Fibroblast of lung (primary cell): ENCODE data around the gene MCF2L2. TPM values are rescaled to one million over a fixed set of nuclear protein-coding genes. Genes with fewer than 3 reads are reported as not detected.

Experiments
- DNase-seq, 2 donors: peaks; one replicate each; pipeline versions ENCODE4 v3.0.0 to v3.0.0-alpha.2; 2010; ENCODE audit warnings: low read depth in 2 of 2
- H2AFZ ChIP-seq: 2 replicates; pipeline ENCODE4 v1.5.1; 2012; ENCODE audit warnings: low read length, control low read depth, inconsistent platforms
- H3K27ac ChIP-seq: 2 replicates; pipeline ENCODE4 v1.5.1; 2011; ENCODE audit warnings: low read length, control low read depth; ENCODE audit not compliant: insufficient read depth
- H3K27me3 ChIP-seq: 2 replicates; pipeline ENCODE4 v1.5.1; 2011; ENCODE audit warnings: mild to moderate bottlenecking, low read length; ENCODE audit not compliant: control insufficient read depth, insufficient read depth
- H3K36me3 ChIP-seq: 2 replicates; pipeline ENCODE4 v1.5.1; 2011; ENCODE audit warnings: low read length; ENCODE audit not compliant: control insufficient read depth, insufficient read depth
- H3K4me1 ChIP-seq: 2 replicates; pipeline ENCODE4 v1.5.1; 2011; ENCODE audit warnings: low read length; ENCODE audit not compliant: control insufficient read depth, insufficient read depth; ENCODE audit errors: extremely low read depth
- H3K4me2 ChIP-seq: 2 replicates; pipeline ENCODE4 v1.5.1; 2011; ENCODE audit warnings: low read length, control low read depth; ENCODE audit not compliant: insufficient read depth; ENCODE audit errors: extremely low read depth
- H3K4me3 ChIP-seq, 4 experiments: fragments of 200-600 bp in 1 of 4; sonication (generic) in 1 of 4; replicated peaks in 1 of 4; 2 replicates each; pipeline ENCODE4 v1.5.1; 2011 to 2016; ENCODE audit warnings: low read length in 4 of 4, low read depth in 3 of 4, mild to moderate bottlenecking in 3 of 4, control low read depth in 2 of 4, inconsistent platforms in 1 of 4, mixed read lengths in 1 of 4; ENCODE audit not compliant: insufficient read depth in 1 of 4; ENCODE audit errors: control extremely low read depth in 1 of 4
- H3K79me2 ChIP-seq: 2 replicates; pipeline ENCODE4 v1.5.1; 2012; ENCODE audit warnings: mild to moderate bottlenecking, low read length, inconsistent platforms; ENCODE audit not compliant: control insufficient read depth, insufficient read depth
- H3K9ac ChIP-seq: 2 replicates; pipeline ENCODE4 v1.5.1; 2011; ENCODE audit warnings: mild to moderate bottlenecking, low read length, control low read depth; ENCODE audit not compliant: insufficient read depth
- H3K9me3 ChIP-seq: 2 replicates; pipeline ENCODE4 v1.5.1; 2012; ENCODE audit warnings: low read depth, low read length; ENCODE audit not compliant: control insufficient read depth, insufficient read depth
- H4K20me1 ChIP-seq: 2 replicates; pipeline ENCODE4 v1.5.1; 2011; ENCODE audit warnings: low read length; ENCODE audit not compliant: control insufficient read depth, insufficient read depth; ENCODE audit errors: extremely low read depth
- EZH2 ChIP-seq: IDR thresholded peaks from 2 replicates; pipeline ENCODE4 v1.5.1; 2012; ENCODE audit warnings: low read length, control low read depth, mild to moderate bottlenecking; ENCODE audit errors: missing control alignments
- polyA plus RNA-seq, 2 donors: library from polyadenylated mRNA; depleted of rRNA in 1 of 2; stranded (reverse) in 1 of 2; unstranded in 1 of 2; fragments of >200 nt; gene quantifications; 2 replicates each; pipeline ENCODE4 v1.2.1, GENCODE V29; 2011 to 2012; ENCODE audit warnings: missing spikeins in 1 of 2
- total RNA-seq: library from RNA; depleted of rRNA; stranded (reverse); fragments of >200 nt; gene quantifications from 2 replicates; pipeline ENCODE4 v1.2.1, GENCODE V29; 2014
- TF ChIP-seq, protein P1 (sequence below), 2 donors: IDR thresholded peaks in 1 of 2; conservative IDR thresholded peaks in 1 of 2; 1 replicate in 1 of 2; 2 replicates in 1 of 2; pipeline ENCODE4 v1.5.1; 2011 to 2012; ENCODE audit warnings: low read length in 2 of 2, control low read depth in 1 of 2, inconsistent platforms in 1 of 2, low read depth in 1 of 2, mild to moderate bottlenecking in 1 of 2

MCF2L2 gene
- total and polyA plus RNA-seq, 2 donors (not counting 1 experiment from before 2014, with no cell fraction given) = under 0.01 to 0.08 TPM

DNA sequence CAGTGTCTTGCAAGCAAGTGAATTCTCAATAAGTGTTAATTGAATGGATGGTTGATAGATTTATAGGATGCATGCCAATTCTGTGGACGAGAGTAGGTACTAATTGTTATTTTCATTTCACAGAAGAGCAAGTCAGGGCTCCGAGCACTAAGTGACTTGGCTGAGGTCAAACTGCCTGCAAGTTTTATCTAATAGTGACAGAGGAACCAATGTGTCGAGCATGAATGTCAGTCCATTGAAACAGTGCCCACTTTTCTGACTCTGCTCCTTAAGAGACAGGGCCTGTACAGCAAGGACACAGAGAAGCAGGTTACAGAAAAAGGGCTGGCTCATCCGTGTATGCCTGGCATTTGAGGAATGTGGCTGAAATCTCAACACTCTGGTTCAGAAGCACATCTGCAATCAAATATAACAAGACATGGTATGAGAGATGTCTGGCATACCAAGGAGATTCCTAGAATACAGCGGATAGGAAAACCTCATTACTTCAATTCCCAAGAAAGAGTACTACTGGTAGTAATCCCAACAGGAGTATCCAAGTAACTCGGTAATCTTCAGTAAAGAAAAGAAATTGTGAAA lies 181.3 kb downstream of the MCF2L2 start:
- H3K79me2 ChIP-seq = no peaks in the 10 kb centered on the region
- no peaks in the 10 kb centered on the region for H3K9me3 ChIP-seq
- H2AFZ ChIP-seq = no peak overlapping the region
- H3K27me3 ChIP-seq = peaks cover 4% of the 10 kb centered on the region
- no peak for TF ChIP-seq EZH2
- TF ChIP-seq, protein P1, sequence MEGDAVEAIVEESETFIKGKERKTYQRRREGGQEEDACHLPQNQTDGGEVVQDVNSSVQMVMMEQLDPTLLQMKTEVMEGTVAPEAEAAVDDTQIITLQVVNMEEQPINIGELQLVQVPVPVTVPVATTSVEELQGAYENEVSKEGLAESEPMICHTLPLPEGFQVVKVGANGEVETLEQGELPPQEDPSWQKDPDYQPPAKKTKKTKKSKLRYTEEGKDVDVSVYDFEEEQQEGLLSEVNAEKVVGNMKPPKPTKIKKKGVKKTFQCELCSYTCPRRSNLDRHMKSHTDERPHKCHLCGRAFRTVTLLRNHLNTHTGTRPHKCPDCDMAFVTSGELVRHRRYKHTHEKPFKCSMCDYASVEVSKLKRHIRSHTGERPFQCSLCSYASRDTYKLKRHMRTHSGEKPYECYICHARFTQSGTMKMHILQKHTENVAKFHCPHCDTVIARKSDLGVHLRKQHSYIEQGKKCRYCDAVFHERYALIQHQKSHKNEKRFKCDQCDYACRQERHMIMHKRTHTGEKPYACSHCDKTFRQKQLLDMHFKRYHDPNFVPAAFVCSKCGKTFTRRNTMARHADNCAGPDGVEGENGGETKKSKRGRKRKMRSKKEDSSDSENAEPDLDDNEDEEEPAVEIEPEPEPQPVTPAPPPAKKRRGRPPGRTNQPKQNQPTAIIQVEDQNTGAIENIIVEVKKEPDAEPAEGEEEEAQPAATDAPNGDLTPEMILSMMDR (conservative IDR thresholded peaks at IDR 0.05 in 1 of 2, IDR thresholded peaks at IDR 0.05 in 1 of 2; ENCODE audit: low read depth in 1 of 2, low read length in 2 of 2) = no peak
- no peak overlapping the region for H3K4me3 ChIP-seq
- H3K4me1 ChIP-seq = no peaks in the 10 kb centered on the region
- DNase-seq = peak in 1 of 2 donors; percentile 36
- H3K9ac ChIP-seq = no peak overlapping the region
- H3K27ac ChIP-seq = no peak overlapping the region
- H3K4me2 ChIP-seq = no peak overlapping the region
- H4K20me1 ChIP-seq = no peaks in the 10 kb centered on the region
- no peaks in the 10 kb centered on the region for H3K36me3 ChIP-seq

DNA sequence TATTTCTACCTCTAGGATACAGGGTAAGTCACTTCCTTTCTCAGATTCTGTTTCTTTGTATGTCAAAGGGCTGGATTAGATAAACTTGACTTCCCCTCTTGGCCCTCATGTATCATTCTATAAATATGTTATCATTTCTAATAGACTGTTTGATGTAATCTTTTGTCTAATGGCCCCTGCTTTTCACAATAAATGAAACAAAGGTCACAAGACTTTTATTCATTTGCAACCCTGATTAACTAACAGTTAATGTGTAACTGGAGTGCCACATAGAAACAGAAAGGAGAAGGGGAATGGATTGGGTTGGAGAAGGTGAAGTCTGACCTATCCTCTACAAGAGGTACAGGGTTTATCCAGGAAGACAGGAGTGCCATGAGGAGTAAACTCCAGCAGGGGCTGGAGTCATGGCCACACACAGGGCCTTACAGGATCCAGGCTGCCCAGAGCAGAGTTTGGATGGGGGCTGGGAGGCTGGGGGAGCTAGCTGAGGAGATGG lies 183.4 kb downstream of the MCF2L2 start:
- no peak overlapping the region for H3K9ac ChIP-seq
- no peaks in the 10 kb centered on the region for H3K4me1 ChIP-seq
- H3K27ac ChIP-seq = no peak overlapping the region
- H4K20me1 ChIP-seq = no peaks in the 10 kb centered on the region
- H3K79me2 ChIP-seq = no peaks in the 10 kb centered on the region
- DNase-seq = no peak
- H3K36me3 ChIP-seq = no peaks in the 10 kb centered on the region
- no peak overlapping the region for H2AFZ ChIP-seq
- H3K4me2 ChIP-seq = no peak overlapping the region
- no peak overlapping the region for H3K4me3 ChIP-seq
- no peak for TF ChIP-seq EZH2
- TF ChIP-seq, protein P1 (conservative IDR thresholded peaks at IDR 0.05 in 1 of 2, IDR thresholded peaks at IDR 0.05 in 1 of 2; ENCODE audit: low read depth in 1 of 2, low read length in 2 of 2) = no peak
- H3K9me3 ChIP-seq = no peaks in the 10 kb centered on the region
- no peaks in the 10 kb centered on the region for H3K27me3 ChIP-seq

DNA sequence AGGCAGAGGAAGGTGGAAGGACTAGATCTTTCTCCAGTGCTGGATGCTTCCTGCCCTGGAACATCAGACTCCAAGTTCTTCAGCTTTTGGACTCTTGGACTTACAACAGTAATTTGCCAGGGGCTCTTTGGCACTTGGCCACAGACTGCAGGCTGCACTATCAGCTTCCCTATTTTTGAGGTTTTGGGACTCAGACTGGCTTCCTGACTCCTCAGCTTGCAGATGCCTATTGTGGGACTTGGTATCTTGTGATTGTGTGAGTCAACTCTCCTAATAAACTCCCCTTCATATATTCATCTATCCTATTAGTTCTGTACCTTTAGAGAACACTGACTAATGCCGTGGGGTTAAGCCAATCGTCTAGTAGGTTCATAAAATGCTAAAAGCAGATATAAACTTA lies 184.2 kb downstream of the MCF2L2 start:
- DNase-seq = peak in 1 of 2 donors; percentile 36
- Histone ChIP-seq H3K9ac (no peak overlapping the region), H3K27me3 (no peaks in the 10 kb centered on the region), H3K9me3 (no peaks in the 10 kb centered on the region), H3K4me2 (no peak overlapping the region), H2AFZ (no peak overlapping the region), H3K4me1 (no peaks in the 10 kb centered on the region), H3K27ac (no peak overlapping the region), H4K20me1 (no peaks in the 10 kb centered on the region), H3K4me3 (no peak overlapping the region), H3K79me2 (no peaks in the 10 kb centered on the region), H3K36me3 (no peaks in the 10 kb centered on the region)
- TF ChIP-seq, protein P1 (conservative IDR thresholded peaks at IDR 0.05 in 1 of 2, IDR thresholded peaks at IDR 0.05 in 1 of 2; ENCODE audit: low read depth in 1 of 2, low read length in 2 of 2) = no peak
- TF ChIP-seq EZH2 = no peak
